T47D (cell line): Measurements from ENCODE around the gene ATAD3C.
A peak's percentile ranks its signal among the peaks of the same experiment; 100 is the strongest.
"Not testable (repeated sequence)": the region's sequence is repeated elsewhere in the genome, so short reads cannot be mapped to it uniquely, and the experiment has no call there.

ENCODE experiments used
- DNase-seq, 2 experiments: peaks; one replicate each; pipeline versions ENCODE4 v3.0.0 to v3.0.0-alpha.2; 2011 to 2012; ENCODE audit warnings: low read depth in 1 of 2, low spot score in 1 of 2
- JUND ChIP-seq: IDR thresholded peaks from 2 replicates; pipeline ENCODE4 v1.6.1; 2012; ENCODE audit warnings: low read depth
- in situ Hi-C: cut with HindIII; loops from 2 replicates; pipeline ENCODE4 v1.10.0; 2016; ENCODE audit warnings: low sequenced_read_pairs, low pct_unique_long_range_greater_than_20kb

Gene ATAD3C

DNA sequence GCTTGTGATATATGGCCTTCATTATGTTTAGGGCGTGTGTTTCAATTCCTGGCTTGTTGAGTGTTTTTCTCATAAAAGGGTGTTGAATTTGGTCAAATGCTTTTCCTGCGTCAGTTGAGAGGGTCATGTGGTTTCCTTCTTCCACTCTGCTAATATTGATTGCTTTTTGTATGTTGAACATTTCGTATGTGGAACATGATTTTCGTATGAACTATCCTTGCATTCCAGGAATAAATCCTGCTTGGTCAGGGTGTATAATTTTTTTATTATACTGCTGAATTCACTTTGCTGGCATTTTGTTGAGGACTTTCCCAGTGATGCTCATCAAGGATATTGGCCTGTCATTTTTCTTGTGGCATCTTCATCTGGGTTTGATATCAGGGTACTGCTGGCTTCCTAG, 57.8 kb downstream of the ATAD3C start:
- TF ChIP-seq JUND = no peak
- in situ Hi-C loops = no loop called here
- no peak for DNase-seq

DNA sequence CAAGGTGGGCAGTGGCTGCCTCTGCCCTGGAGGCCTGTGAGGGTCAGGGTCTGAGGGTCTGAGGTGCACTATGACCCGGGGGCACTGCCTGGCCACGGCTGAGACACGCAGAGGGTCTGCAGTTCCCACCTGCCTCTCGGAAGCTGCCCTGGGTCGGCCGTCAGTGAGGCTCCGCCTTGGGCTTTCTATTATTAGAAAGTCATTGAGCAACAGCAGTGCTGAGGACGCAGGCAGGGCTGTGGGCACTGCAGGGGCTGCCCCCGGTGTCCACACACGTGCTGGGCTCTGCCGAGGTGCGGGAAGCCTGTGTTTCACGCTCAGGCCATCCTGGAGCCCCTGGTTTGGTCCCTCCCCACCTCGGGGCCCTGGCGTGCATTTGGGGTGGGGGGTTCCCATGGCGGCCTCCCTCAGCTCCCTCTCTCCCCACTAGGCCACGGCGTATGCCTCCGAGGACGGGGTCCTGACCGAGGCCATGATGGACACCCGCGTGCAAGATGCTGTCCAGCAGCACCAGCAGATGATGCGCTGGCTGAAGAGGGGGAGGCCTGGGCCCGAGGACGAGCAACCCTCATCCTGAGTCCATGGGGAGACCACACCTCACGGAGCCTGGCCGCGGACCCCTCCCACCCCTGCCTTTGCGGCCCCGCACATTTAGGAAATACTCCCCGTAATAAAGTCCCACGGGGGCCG, 59.4 kb downstream of the ATAD3C start:
- DNase-seq, in situ Hi-C loops: not testable (repeated sequence)

- DNase-seq, in situ Hi-C loops: not testable (repeated sequence)
These were observed 60.0 kb downstream of the ATAD3C start for GRCh38 chr1:1509465-1509850.

- in situ Hi-C loops = no loop called here
- TF ChIP-seq JUND = no peak
- peak in 1 of 2 experiments; percentile 55 for DNase-seq
These were observed 61.5 kb downstream of the ATAD3C start for GRCh38 chr1:1510912-1511532.

GRCh38 chr1:1511533-1512285, 62.2 kb downstream of the ATAD3C start, which contains the start of gene ATAD3A:
Gene ATAD3A (plus strand): TSS chr1:1512162. CDS start chr1:1512269, 107 bp downstream.
- TF ChIP-seq JUND = no peak

DNA sequence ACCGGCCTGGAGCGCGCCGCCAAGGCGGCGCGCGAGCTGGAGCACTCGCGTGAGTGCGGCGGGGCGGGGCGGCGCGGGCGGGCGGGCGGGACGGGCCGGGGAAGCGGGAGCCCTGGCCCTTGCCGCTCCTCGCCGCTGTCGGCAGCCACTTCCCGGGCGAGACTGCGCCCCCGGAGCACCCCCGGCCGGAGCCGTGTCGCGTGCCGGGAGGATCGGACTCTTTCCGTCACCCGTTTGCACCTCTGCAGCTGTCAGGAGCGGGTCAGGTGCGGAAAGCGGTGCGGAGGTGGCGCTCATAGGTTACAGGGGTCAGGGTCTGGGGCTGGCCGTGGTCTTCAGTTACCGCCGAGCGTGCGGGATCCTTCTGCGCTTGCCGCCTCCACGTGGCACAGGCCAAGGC, 62.9 kb downstream of the ATAD3C start:
- in situ Hi-C loops, DNase-seq: not testable (repeated sequence)

More at GRCh38 chr1:1511533-1512285, 62.2 kb downstream of the ATAD3C start, which contains the start of gene ATAD3A:
- DNase-seq = peak; percentile 92 to 97
- in situ Hi-C loops = no loop called here

DNA sequence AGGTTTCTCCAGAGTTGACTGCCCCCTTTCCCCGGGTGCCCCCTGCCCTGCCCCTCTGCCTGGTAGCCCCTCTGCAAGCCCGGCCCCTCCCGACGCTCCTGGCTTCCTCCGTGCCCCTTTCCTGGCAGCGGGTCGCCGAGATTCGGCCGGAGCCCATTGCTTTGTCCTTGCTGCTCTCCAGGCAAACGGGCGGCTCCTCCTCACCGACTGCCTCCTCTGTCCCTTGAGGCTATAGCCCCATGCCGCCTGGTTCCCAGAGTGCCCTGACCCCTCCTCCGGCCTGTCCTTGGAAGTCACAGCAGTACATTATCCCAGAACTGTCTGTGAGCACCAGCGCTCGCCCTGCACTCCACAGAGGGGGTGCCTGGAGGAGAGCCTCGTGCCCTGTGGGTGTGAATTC, 64.2 kb downstream of the ATAD3C start:
- in situ Hi-C loops, DNase-seq: not testable (repeated sequence)

DNA sequence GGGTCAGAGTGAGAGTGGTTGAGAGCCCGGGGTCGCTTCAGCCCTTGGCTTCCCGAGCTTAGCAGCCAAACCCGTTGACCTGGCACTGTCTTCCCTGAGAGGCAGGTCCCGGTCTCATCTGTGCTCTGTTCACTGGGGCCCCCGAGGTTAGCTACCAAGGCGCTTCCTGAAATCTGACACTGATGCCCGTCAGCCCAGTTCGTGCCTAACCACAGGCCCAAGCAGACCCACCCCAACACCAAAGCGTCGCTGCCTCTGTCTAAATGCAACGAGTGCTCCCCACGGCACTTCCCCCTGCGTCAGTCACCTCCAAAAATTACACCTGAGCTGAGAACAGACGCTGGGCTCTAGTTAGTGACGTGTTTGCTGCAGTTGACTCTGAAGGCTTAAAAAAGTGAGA, 64.9 kb downstream of the ATAD3C start:
- in situ Hi-C loops, DNase-seq: not testable (repeated sequence)

DNA sequence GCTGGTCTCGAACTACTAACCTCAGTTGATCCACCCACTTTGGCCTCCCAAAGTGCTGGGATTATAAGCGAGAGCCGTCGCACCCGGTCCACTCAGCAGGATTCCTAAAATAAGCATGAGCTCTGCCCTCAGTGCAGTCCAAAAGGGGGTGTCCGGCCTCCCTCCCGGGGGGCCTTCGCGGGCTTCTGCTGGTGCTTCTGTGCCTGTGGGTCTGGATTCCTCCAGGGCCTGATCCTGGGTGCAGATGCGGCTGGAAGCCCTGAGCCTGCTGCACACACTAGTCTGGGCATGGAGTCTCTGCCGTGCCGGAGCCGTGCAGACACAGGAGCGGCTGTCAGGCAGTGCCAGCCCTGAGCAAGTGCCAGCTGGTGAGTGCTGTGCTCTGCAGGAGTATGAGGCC, 67.4 kb downstream of the ATAD3C start:
- in situ Hi-C loops, DNase-seq: not testable (repeated sequence)

DNA sequence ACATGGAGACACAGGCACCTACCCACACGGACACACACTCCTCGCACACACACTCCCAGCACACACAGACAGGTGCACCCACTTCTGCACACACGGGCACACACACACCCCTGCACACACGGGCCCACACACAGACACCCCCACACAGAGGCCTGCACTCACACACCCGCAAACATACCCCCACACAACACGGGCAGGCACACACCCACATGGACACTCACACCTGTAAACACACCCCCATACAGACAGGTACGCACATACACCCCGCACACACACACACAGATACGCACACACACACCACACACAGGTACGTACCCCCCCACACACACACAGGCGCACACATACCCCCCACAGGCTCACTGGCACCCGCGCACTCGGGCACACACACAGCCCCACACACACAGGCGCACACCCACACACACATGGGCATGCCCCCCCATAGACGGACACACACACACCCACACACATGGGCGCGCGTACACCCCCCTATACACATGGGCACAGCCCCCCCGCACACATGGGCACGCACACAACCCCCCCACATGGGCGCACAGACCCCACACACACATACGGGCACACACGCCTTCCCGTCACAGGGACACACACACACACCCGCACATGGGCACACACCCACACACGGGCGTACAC, 68.6 kb downstream of the ATAD3C start:
- TF ChIP-seq JUND = no peak
- in situ Hi-C loops = no loop called here
- DNase-seq = no peak

DNA sequence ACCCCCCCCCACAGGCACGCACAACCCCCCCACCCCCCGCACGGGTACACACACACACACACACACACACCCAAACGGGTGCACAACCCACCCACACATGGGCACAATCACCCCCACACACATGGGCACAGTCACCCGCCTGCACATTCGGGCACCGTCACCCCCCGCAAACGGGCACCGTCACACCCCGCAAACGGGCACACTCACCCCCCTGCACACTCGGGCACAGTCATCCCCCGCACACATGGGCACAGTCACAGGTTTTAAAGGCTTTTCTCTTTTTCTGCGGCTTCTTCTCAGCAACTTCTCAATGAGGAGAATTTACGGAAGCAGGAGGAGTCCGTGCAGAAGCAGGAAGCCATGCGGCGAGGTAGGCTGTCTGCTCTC, 69.1 kb downstream of the ATAD3C start:
- DNase-seq, in situ Hi-C loops: not testable (repeated sequence)
